ENCODE data around the gene DNM2. TPM values are rescaled to one million over a fixed set of nuclear protein-coding genes. Genes with fewer than 3 reads are reported as not detected.

Gene DNM2
- total and polyA plus RNA-seq, 2 of the 13 experiments (the other 11 are each of a cell fraction or from before 2014, with no cell fraction given) = 41.7 to 59.8 TPM

- TF ChIP-seq ZNF281 (CRISPR knock-in tag; IDR thresholded peaks at IDR 0.05; ENCODE audit: borderline replicate concordance) = no peak
- TF ChIP-seq ZBTB33 (CRISPR knock-in tag; IDR thresholded peaks at IDR 0.05) = no peak
- no peak for TF ChIP-seq ZNF543 (CRISPR knock-in tag; IDR thresholded peaks at IDR 0.05)
- 0 out of 2 replicates have a peak, but pooled peaks have one; percentile 34 for TF ChIP-seq MED1 (CRISPR knock-in tag; IDR thresholded peaks at IDR 0.05)
- TF ChIP-seq ZNF567 (CRISPR knock-in tag; IDR thresholded peaks at IDR 0.05; ENCODE audit: borderline replicate concordance) = no peak
- TF ChIP-seq TCF7 (IDR thresholded peaks at IDR 0.05; ENCODE audit: low read depth) = no peak
- no peak for TF ChIP-seq ERF (CRISPR knock-in tag; IDR thresholded peaks at IDR 0.05)
- TF ChIP-seq EEA1 (CRISPR knock-in tag; IDR thresholded peaks at IDR 0.05; ENCODE audit: borderline replicate concordance) = no peak
- TF ChIP-seq SOX6 (IDR thresholded peaks at IDR 0.05) = no peak
- TF ChIP-seq SOX6 (CRISPR knock-in tag; IDR thresholded peaks at IDR 0.05) = 0 out of 2 replicates have a peak, but pooled peaks have one; percentile 25
- no peak for TF ChIP-seq MTF2 (CRISPR knock-in tag; IDR thresholded peaks at IDR 0.05; ENCODE audit: borderline replicate concordance)
- TF ChIP-seq PATZ1 (CRISPR knock-in tag; IDR thresholded peaks at IDR 0.05) = peak; percentile 64
- TF ChIP-seq NR3C1 (CRISPR knock-in tag; IDR thresholded peaks at IDR 0.05) = no peak
- TF ChIP-seq CREM (IDR thresholded peaks at IDR 0.05) = no peak
- no peak for TF ChIP-seq CREM (CRISPR knock-in tag; IDR thresholded peaks at IDR 0.05)
- no peak for TF ChIP-seq KDM4B (CRISPR knock-in tag; IDR thresholded peaks at IDR 0.05)
- no peak for TF ChIP-seq NFIB (CRISPR knock-in tag; IDR thresholded peaks at IDR 0.05; ENCODE audit: borderline replicate concordance)
- no peak for TF ChIP-seq ZHX1 (CRISPR knock-in tag; IDR thresholded peaks at IDR 0.05; ENCODE audit: low read depth)
- no peak for TF ChIP-seq THYN1 (CRISPR knock-in tag; IDR thresholded peaks at IDR 0.05; ENCODE audit: borderline replicate concordance, low read depth)
- TF ChIP-seq GATAD1 (CRISPR knock-in tag; IDR thresholded peaks at IDR 0.05) = no peak
- no peak for TF ChIP-seq NCOR1 (IDR thresholded peaks at IDR 0.05; ENCODE audit: borderline replicate concordance, low read length)
Measured at GRCh38 chr19:10811391-10812111, 93.7 kb downstream of the DNM2 start (continued).

All from HepG2 (cell line).